ENCODE results near the gene METAP2. TPM values are rescaled to one million over a fixed set of nuclear protein-coding genes. Genes with fewer than 3 reads are reported as not detected.

Gene METAP2
- total RNA-seq, 1 donor from 2014 or later: 81.8 TPM

- Mint-ChIP-seq H3K27ac (ENCODE audit: unreplicated experiment) (no peak overlapping the region), H3K36me3 (ENCODE audit: unreplicated experiment) (peaks cover 10% of the 10 kb centered on the region), H3K4me3 (ENCODE audit: unreplicated experiment) (no peak overlapping the region), H3K27me3 (ENCODE audit: unreplicated experiment) (peaks cover 5% of the 10 kb centered on the region), H3K4me1 (ENCODE audit: low read depth, unreplicated experiment) (no peaks in the 10 kb centered on the region), H3K9me3 (ENCODE audit: unreplicated experiment) (no peaks in the 10 kb centered on the region)
- TF ChIP-seq CTCF (IDR thresholded peaks at IDR 0.05; ENCODE audit: partially characterized antibody, unreplicated experiment): no peak
- no peak for DNase-seq
Observed at GRCh38 chr12:95497031-95497430, 23.1 kb downstream of the METAP2 start.

GRCh38 chr12:95498968-95499367, 25.0 kb downstream of the METAP2 start:
- TF ChIP-seq CTCF (IDR thresholded peaks at IDR 0.05; ENCODE audit: partially characterized antibody, unreplicated experiment): no peak
- no peaks in the 10 kb centered on the region for H3K4me1 Mint-ChIP-seq (ENCODE audit: low read depth, unreplicated experiment)
- no peak overlapping the region for H3K4me3 Mint-ChIP-seq (ENCODE audit: unreplicated experiment)
- peaks cover 5% of the 10 kb centered on the region for H3K27me3 Mint-ChIP-seq (ENCODE audit: unreplicated experiment)
- DNase-seq: no peak
- H3K9me3 Mint-ChIP-seq (ENCODE audit: unreplicated experiment): no peaks in the 10 kb centered on the region
- H3K36me3 Mint-ChIP-seq (ENCODE audit: unreplicated experiment): peaks cover 10% of the 10 kb centered on the region
- no peak overlapping the region for H3K27ac Mint-ChIP-seq (ENCODE audit: unreplicated experiment)

GRCh38 chr12:95499772-95500171, 25.8 kb downstream of the METAP2 start:
- peaks cover 10% of the 10 kb centered on the region for H3K36me3 Mint-ChIP-seq (ENCODE audit: unreplicated experiment)
- no peak overlapping the region for H3K4me3 Mint-ChIP-seq (ENCODE audit: unreplicated experiment)
- no peak overlapping the region for H3K27ac Mint-ChIP-seq (ENCODE audit: unreplicated experiment)
- peaks cover 5% of the 10 kb centered on the region for H3K27me3 Mint-ChIP-seq (ENCODE audit: unreplicated experiment)
- no peaks in the 10 kb centered on the region for H3K9me3 Mint-ChIP-seq (ENCODE audit: unreplicated experiment)
- no peak for TF ChIP-seq CTCF (IDR thresholded peaks at IDR 0.05; ENCODE audit: partially characterized antibody, unreplicated experiment)
- DNase-seq: no peak
- H3K4me1 Mint-ChIP-seq (ENCODE audit: low read depth, unreplicated experiment): no peaks in the 10 kb centered on the region

GRCh38 chr12:95504140-95504539, 30.2 kb downstream of the METAP2 start:
- Mint-ChIP-seq H3K27ac (ENCODE audit: unreplicated experiment) (no peak overlapping the region), H3K9me3 (ENCODE audit: unreplicated experiment) (no peaks in the 10 kb centered on the region), H3K4me3 (ENCODE audit: unreplicated experiment) (no peak overlapping the region), H3K4me1 (ENCODE audit: low read depth, unreplicated experiment) (no peaks in the 10 kb centered on the region), H3K27me3 (ENCODE audit: unreplicated experiment) (no peaks in the 10 kb centered on the region), H3K36me3 (ENCODE audit: unreplicated experiment) (peaks cover 3% of the 10 kb centered on the region)
- DNase-seq: no peak
- TF ChIP-seq CTCF (IDR thresholded peaks at IDR 0.05; ENCODE audit: partially characterized antibody, unreplicated experiment): no peak

- no peak overlapping the region for H3K4me3 Mint-ChIP-seq (ENCODE audit: unreplicated experiment)
- no peaks in the 10 kb centered on the region for H3K36me3 Mint-ChIP-seq (ENCODE audit: unreplicated experiment)
- H3K27me3 Mint-ChIP-seq (ENCODE audit: unreplicated experiment): no peaks in the 10 kb centered on the region
- no peaks in the 10 kb centered on the region for H3K9me3 Mint-ChIP-seq (ENCODE audit: unreplicated experiment)
- TF ChIP-seq CTCF (IDR thresholded peaks at IDR 0.05; ENCODE audit: partially characterized antibody, unreplicated experiment): no peak
- no peaks in the 10 kb centered on the region for H3K4me1 Mint-ChIP-seq (ENCODE audit: low read depth, unreplicated experiment)
- no peak for DNase-seq
- H3K27ac Mint-ChIP-seq (ENCODE audit: unreplicated experiment): no peak overlapping the region
Observed at GRCh38 chr12:95505039-95505438, 31.1 kb downstream of the METAP2 start.
